ENCODE data around the gene NR1D1. TPM values are rescaled to one million over a fixed set of nuclear protein-coding genes. Genes with fewer than 3 reads are reported as not detected.
"Not testable (repeated sequence)": the region's sequence is repeated elsewhere in the genome, so short reads cannot be mapped to it uniquely, and the experiment has no call there.

The NR1D1 gene
- 10 to 100 TPM in 5 of 6 donors, 1 to 10 TPM in 1; 3.8 to 24.7 (median 15.8) TPM for total RNA-seq

DNA sequence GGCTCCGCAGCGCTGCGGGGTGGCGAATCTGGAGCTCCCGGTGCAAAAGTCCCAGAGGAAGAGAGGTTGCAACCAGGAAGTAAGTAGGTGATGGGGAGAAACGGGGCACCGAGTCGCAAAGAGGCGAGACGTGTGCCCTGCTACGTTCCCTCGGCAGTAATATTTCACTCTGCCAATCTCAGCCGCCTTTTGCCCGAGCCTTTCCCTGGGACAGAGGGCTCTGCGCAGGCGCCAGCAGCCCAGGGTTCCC is at the start of gene NR1D1:
Gene NR1D1 (minus strand): TSS at position 171 of the 250 bp plus-strand sequence. CDS start 495 bp downstream, outside the sequence.
- no peak for TF ChIP-seq EP300 (IDR thresholded peaks at IDR 0.05)
- peak in 3 of 4 donors; percentile 89 to 98 (median 96) for TF ChIP-seq POLR2A (IDR thresholded peaks at IDR 0.05)
- peak in 1 of 2 donors; percentile 97 for TF ChIP-seq POLR2AphosphoS5 (IDR thresholded peaks at IDR 0.05)
- TF ChIP-seq, protein P1, sequence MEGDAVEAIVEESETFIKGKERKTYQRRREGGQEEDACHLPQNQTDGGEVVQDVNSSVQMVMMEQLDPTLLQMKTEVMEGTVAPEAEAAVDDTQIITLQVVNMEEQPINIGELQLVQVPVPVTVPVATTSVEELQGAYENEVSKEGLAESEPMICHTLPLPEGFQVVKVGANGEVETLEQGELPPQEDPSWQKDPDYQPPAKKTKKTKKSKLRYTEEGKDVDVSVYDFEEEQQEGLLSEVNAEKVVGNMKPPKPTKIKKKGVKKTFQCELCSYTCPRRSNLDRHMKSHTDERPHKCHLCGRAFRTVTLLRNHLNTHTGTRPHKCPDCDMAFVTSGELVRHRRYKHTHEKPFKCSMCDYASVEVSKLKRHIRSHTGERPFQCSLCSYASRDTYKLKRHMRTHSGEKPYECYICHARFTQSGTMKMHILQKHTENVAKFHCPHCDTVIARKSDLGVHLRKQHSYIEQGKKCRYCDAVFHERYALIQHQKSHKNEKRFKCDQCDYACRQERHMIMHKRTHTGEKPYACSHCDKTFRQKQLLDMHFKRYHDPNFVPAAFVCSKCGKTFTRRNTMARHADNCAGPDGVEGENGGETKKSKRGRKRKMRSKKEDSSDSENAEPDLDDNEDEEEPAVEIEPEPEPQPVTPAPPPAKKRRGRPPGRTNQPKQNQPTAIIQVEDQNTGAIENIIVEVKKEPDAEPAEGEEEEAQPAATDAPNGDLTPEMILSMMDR (IDR thresholded peaks at IDR 0.05) = no peak
- Histone ChIP-seq H3K27ac (peak within 1 kb of the TSS; percentile 87 to 99 (median 94)), H3K36me3 (peaks cover 0 to 23% (median 17%) of the 10 kb centered on the region in 4 donors), H3K4me1 (peaks cover 77 to 100% (median 88%) of the 10 kb centered on the region in 4 donors), H3K9me3 (no peaks in the 10 kb centered on the region), H3K27me3 (no peaks in the 10 kb centered on the region), H3K4me3 (peak within 1 kb of the TSS; percentile 55 to 74 (median 66))
- WGBS, 2 donors = 0% methylated on average over 11 to 14 of the region's 16 CpGs
- ATAC-seq (ENCODE audit: low FRiP score in 2 of 2) (no peak), DNase-seq (no peak)

DNA sequence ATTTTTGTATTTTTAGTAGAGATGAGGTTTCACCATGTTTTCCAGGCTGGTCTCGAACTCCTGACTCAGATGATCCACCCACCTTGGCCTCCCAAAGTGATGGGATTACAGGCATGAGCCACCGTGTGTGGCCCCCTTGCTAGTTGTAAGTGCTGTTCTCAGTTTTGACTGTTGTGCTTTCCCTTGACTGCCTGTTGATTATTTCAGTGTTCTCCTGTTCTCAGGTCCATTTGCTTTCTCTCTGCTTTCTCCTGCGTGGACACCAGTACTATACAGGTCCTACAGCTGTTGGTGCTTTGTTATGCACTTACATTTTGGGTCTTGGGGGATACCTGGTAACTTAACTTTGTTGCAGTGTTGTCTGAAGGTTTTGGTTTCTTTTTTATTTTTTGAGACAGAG is 48.1 kb upstream of the NR1D1 start:
- H3K4me1 ChIP-seq = peaks cover 6 to 20% (median 8%) of the 10 kb centered on the region in 4 donors
- H3K36me3 ChIP-seq = peaks cover 9 to 88% (median 36%) of the 10 kb centered on the region in 4 donors
- H3K9me3 ChIP-seq = no peaks in the 10 kb centered on the region
- no peak for ATAC-seq (ENCODE audit: low FRiP score in 2 of 2)
- 90 to 96% methylated on average over 3 of the region's 3 CpGs for WGBS, 2 donors
- no peaks in the 10 kb centered on the region for H3K27me3 ChIP-seq
- no peak overlapping the region for H3K4me3 ChIP-seq
- peak overlapping the region in 1 of 4 donors; percentile 24 for H3K27ac ChIP-seq
- no peak for DNase-seq
- TF ChIP-seq POLR2AphosphoS5 (IDR thresholded peaks at IDR 0.05) (no peak), EP300 (IDR thresholded peaks at IDR 0.05) (no peak), POLR2A (IDR thresholded peaks at IDR 0.05) (no peak)
- TF ChIP-seq, protein P1 (IDR thresholded peaks at IDR 0.05) = no peak

DNA sequence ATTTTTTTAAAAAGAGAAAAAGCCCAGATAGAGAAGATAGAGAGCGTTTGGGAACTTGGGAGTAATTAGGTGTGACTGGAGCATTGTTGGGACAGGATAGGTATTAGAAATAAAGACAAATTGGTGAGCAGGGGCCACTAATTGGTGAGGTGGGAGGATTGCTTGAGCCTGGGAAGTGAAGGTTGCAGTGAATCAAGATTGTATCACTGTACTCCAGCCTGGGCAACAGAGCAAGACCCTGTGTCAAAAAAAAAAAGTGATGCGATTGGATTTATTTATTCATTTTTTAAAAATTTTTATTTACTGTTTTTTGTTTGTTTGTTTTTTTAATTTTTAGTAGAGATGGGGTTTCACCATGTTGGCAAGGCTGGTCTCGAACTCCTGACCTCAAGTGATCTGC is 45.1 kb upstream of the NR1D1 start:
- no peak for ATAC-seq (ENCODE audit: low FRiP score in 2 of 2)
- TF ChIP-seq POLR2AphosphoS5 (IDR thresholded peaks at IDR 0.05) = no peak
- no peaks in the 10 kb centered on the region for H3K9me3 ChIP-seq
- H3K36me3 ChIP-seq = peaks cover 6 to 85% (median 38%) of the 10 kb centered on the region in 4 donors
- H3K4me3 ChIP-seq = no peak overlapping the region
- WGBS, 2 donors = 97% methylated on average over 3 of the region's 3 CpGs
- H3K27me3 ChIP-seq = no peaks in the 10 kb centered on the region
- no peak for DNase-seq
- H3K27ac ChIP-seq = no peak overlapping the region
- peaks cover 7 to 27% (median 15%) of the 10 kb centered on the region in 4 donors for H3K4me1 ChIP-seq

DNA sequence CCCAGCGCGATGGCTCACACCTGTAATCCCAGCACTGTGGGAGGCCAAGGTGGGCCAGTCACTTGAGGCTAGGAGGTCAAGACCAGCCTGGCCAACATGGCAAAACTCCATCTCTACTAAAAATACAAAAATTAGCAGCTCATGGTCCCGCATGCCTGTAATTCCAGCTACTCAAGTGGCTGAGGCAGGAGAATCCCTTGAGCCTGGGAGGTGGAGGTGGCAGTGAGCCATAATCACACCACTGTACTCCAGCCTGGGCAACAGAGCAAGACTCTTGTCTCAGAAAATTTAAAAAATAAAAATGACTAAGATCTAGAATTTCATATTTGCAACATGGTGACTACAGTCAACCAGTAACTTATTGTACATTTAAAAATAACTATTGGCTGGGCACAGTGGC is 42.8 kb upstream of the NR1D1 start:
- not testable (repeated sequence) for H3K27ac ChIP-seq; DNase-seq; H3K4me3 ChIP-seq; H3K9me3 ChIP-seq; H3K27me3 ChIP-seq; ATAC-seq (ENCODE audit: low FRiP score in 2 of 2)
- Histone ChIP-seq H3K36me3 (peaks cover 6 to 62% (median 28%) of the 10 kb centered on the region in 4 donors), H3K4me1 (peaks cover 18 to 37% (median 19%) of the 10 kb centered on the region in 4 donors)
- 85 to 93% methylated on average over 3 of the region's 3 CpGs for WGBS, 2 donors

DNA sequence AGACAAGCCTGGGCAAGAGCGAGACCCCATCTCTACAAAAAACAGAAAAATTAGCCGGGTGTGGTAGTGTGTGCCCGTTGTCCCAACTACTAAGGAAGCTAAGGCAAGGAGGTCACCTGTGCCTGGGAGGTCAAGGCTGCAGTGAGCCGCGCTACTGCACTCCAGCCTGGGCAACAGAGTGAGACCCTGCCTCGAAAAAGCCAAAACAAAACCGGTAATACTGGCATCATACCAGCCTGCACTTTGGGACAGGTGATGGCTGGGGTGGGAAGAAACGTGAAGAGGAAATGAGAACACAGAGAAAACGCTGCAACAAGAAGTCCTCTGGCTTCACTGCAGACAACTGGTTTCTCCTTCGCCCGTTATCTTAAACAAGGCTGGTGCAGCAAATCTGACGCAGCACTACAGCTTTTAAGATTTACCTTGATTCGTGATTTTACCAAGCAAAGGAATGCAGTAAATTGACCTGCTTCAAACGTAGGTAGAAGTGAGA is 39.2 kb upstream of the NR1D1 start:
- peak overlapping the region; percentile 27 to 95 (median 65) for H3K4me3 ChIP-seq
- ATAC-seq (ENCODE audit: low FRiP score in 2 of 2) = peak in 1 of 2 donors; percentile 0
- H3K9me3 ChIP-seq = no peaks in the 10 kb centered on the region
- TF ChIP-seq, protein P1 (IDR thresholded peaks at IDR 0.05) = no peak
- no peak for TF ChIP-seq POLR2AphosphoS5 (IDR thresholded peaks at IDR 0.05)
- TF ChIP-seq EP300 (IDR thresholded peaks at IDR 0.05) = no peak
- TF ChIP-seq POLR2A (IDR thresholded peaks at IDR 0.05) = no peak
- no peaks in the 10 kb centered on the region for H3K27me3 ChIP-seq
- peaks cover 16 to 32% (median 17%) of the 10 kb centered on the region in 4 donors for H3K4me1 ChIP-seq
- peak overlapping the region; percentile 93 to 99 (median 96) for H3K27ac ChIP-seq
- peaks cover 0 to 58% (median 37%) of the 10 kb centered on the region in 4 donors for H3K36me3 ChIP-seq
- 12 to 14% methylated on average over 14 of the region's 14 CpGs for WGBS, 2 donors
- no peak for DNase-seq

DNA sequence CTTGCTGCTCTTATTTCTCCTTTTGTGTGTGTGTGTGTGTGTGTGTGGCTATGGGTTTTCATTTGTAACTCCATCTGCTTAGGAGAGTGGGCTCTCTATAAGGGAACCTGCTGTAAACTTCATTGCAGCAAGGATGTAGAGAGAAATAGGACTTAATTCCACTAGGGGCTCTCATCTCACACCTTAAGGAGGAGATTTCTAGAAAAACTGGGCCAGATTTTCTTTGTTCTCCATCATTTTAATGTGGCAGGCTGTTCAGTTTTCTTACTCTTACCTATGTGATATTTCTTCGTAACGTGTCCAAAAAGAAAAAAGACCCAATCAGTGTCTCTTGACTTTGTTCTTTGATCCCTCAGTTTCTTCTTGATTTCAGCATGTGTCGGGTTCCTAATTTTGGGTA is 35.4 kb upstream of the NR1D1 start:
- ATAC-seq (ENCODE audit: low FRiP score in 2 of 2) = no peak
- peaks cover 10 to 20% (median 11%) of the 10 kb centered on the region in 4 donors for H3K4me1 ChIP-seq
- WGBS, 2 donors = 92 to 96% methylated on average over 3 of the region's 3 CpGs
- no peak overlapping the region for H3K4me3 ChIP-seq
- TF ChIP-seq POLR2AphosphoS5 (IDR thresholded peaks at IDR 0.05) (no peak), EP300 (IDR thresholded peaks at IDR 0.05) (no peak), POLR2A (IDR thresholded peaks at IDR 0.05) (no peak)
- TF ChIP-seq, protein P1 (IDR thresholded peaks at IDR 0.05) = no peak
- peak overlapping the region in 1 of 4 donors; percentile 15 for H3K27ac ChIP-seq
- DNase-seq = no peak
- H3K27me3 ChIP-seq = no peaks in the 10 kb centered on the region
- H3K9me3 ChIP-seq = no peaks in the 10 kb centered on the region
- H3K36me3 ChIP-seq = peaks cover 16 to 66% (median 47%) of the 10 kb centered on the region in 4 donors

Measured in upper lobe of left lung (tissue), 6 donors.